T follicular helper cell (primary cell): ENCODE data around the gene PODXL.
A peak's percentile ranks its signal among the peaks of the same experiment; 100 is the strongest.
"Not testable (repeated sequence)": the region's sequence is repeated elsewhere in the genome, so short reads cannot be mapped to it uniquely, and the experiment has no call there.

Source experiments
- DNase-seq: peaks from one replicate; pipeline ENCODE4 v3.0.0-alpha.2; 2020; ENCODE audit warnings: low read depth

The PODXL gene

DNA sequence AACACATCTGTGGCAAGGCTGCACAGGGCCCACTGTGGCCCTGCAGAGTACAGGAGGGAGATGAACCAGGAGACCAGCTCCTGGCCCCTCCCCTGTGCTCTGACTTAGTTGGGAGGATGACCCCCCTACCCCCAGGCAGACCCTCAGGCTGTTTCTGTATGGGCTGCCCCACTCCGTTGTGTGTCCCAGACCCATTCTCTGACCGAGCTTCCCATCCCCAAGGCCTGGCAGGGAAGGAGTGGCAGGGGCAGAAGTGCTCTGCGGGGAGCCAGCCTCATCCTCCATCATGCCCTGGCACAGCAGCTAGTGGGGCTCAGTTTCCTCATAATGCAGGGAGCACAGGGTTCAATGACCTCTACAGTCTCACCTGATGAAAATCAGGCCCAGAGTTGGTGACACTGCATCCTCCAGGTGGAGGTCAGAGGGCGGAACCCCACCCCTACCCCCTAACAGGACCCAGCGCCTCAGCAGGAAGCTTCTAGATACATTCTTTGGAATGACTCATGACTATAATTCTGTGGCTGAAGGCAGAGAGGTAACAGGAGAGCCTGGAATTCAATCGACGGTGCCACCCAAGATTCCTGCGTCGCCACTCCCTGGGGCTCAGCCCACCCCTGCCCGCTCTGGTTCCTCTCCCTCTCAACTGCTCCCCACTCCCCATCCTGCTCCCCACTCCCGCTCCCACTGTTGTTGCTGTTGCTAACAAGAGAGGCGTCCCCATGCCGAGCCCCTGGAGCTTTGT is 18.2 kb downstream of the PODXL start:
- DNase-seq, result no peak

DNA sequence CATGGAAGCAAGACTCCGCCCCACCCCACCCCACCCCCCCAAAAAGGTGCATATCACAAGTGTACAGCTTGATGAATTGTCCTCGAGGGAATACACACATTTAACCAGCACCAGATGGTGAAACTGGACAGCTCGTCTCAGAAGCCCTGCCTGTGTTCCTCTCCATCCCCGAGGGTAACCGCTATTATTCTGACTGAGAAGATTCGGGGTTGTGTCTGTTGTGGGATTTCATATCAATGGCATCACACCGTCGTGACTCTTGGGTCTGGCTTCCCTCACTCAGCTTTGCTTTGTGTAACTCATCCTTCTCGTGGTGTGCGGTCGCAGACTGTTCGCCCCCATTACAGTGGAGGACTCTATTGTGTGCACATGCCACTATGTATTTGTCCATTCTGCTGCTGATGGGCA is 18.9 kb downstream of the PODXL start:
- DNase-seq, result no peak

DNA sequence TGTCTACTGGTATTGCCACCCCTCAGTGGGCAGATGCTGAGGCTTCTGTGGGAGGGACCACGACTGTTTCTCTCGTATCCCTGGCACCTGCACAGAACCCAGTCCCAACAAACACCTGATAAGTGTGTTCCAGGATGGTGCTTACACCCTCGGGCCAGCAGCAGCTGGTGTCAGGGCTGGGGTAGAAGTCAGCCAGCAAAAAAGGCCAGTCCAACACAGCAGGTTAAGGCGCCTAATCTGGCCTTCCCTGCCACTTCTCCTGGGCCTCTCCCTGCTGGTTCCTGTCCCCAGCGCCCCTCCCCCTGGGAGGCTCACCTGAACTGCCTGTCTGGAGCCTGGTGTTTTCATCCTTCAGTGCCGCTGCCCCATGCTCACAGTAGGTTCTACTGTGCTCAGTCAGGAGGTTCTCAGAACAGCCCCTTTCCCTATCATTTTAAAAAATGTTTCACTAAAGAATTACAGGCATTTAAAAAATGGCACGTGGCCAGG is 20.0 kb downstream of the PODXL start:
- DNase-seq, result no peak

GRCh38 chr7:131533566-131534561 is 22.6 kb downstream of the PODXL start:
- DNase-seq, result no peak

- no peak for DNase-seq
Measured at GRCh38 chr7:131533151-131533559, 23.3 kb downstream of the PODXL start.

- no peak for DNase-seq
Measured at GRCh38 chr7:131532570-131533091, 23.8 kb downstream of the PODXL start.

DNA sequence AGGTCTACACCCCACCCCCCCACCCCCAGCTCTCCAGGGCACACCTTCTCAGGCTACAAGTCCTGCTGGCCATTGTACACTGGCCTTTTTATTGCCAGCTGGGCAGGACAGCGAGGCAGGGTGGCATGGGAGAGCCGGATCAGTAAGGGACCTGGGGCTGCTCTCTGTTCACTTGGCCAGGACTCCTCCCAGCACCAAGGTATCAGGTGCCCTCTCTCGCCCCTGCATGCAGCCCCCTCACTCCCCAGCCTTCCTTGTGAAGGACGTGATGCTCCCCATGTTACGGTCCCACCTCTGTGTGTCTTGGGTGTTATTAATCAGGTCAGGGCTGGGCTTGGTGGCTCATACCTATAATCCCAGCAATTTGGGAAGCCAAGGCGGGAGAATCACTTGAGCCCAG is 26.3 kb downstream of the PODXL start:
- no peak for DNase-seq

GRCh38 chr7:131529617-131530016 is 26.8 kb downstream of the PODXL start:
- no peak for DNase-seq

DNA sequence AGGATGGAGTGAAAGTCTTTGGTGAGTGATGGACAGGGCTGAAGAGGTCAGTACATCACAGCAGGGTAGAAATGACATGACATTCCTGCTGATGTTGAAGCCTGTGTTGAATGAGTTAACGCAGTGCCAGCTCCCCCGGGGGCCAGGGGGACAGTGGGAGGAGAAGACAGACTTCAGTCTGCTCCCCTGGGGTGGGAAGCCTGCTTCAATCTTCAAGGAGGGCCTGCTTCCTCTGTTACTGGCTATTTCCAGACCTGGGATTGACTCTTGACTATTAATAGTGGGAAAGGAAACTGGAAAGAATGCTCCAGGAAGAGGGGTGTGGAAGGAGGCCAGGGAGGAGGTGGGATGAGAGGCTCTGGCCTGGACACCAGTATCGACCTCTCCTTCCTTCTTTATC is 27.2 kb downstream of the PODXL start:
- no peak for DNase-seq

DNA sequence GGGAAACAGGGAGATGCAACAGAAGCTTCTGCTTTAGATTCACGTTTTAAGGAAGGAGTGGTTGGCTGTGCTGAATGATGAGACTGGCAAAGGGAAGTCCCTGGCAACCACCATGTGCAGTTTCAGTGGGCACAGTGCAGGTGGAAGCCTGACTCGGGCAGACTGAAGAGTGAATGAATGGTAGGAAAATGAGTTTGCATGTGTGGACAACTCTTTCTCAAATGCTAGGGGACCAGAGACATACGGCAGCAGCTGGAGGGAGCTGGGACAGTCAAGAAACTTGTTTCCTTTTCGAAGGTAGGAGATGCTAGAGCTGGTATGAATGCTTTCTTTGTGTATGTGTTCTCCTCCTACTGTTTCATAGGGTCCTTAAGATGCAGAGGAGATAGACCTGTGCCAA is 29.0 kb downstream of the PODXL start:
- DNase-seq, result no peak

DNA sequence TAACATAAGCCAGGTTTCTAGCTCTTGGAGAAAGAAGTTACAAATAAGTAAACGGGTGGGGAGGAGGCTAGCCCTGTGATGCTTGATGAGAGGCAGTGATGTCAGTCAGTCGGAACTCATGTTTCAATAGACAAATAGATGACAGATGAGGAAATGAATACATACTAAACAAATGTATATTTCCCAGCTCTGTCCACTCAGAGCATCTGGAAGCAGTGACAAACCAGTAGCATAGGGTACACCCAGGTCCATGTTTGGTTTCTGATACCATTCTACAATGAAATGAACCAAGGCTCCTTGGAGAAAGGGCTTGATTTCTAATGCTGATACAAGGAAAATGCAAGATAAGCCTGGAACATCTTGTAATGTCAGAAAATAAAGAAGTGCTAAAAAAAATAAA is 30.6 kb downstream of the PODXL start:
- no peak for DNase-seq

DNA sequence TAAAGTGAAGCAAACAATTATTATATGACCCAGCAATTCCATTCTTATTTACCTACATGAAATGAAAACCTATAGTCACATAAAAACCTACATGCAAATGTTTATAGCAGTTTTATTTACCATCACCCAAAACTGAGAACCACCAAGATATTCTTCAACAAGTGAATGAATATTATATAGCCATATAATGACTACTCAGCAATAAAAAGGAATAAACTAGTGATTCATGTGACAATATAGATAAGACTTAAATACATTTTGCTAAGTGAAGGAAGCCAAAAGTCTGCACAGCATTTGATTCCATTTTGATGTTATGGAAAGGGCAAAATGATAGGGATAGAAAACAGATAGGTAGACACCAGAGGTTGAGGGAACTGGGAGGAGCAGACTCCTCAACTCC is 31.7 kb downstream of the PODXL start:
- no peak for DNase-seq

- no peak for DNase-seq
Measured at GRCh38 chr7:131524115-131524514, 32.3 kb downstream of the PODXL start.

DNA sequence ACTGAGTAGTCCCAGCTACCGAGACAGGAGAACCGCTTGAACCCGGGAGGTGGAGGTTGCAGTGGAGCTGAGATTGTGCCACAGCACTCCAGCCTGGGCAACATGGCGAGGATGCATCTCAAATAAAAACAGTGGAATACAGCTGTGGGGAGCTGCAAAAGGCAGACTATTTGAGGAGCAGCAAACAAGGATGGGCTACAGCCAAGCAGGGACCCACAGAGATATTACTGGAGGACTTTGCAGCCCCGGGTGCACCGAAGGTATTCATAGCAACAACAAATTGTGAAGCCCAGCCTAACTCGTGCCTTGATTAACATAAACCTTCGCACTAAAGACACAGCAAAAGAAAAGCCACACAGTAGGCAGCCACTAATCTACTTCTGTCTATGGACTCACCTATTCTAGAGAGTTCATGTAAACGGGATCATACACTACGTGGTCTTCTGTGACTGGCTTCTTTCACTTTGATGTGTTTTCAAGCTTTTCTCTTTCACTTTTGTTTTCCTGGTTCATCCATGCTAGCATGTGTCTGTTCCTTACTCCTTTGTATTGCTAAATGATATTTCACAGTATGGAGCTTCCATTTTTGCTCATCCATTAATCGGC is 34.0 kb downstream of the PODXL start:
- no peak for DNase-seq

- no peak for DNase-seq
Measured at GRCh38 chr7:131521651-131522163, 34.7 kb downstream of the PODXL start.

DNA sequence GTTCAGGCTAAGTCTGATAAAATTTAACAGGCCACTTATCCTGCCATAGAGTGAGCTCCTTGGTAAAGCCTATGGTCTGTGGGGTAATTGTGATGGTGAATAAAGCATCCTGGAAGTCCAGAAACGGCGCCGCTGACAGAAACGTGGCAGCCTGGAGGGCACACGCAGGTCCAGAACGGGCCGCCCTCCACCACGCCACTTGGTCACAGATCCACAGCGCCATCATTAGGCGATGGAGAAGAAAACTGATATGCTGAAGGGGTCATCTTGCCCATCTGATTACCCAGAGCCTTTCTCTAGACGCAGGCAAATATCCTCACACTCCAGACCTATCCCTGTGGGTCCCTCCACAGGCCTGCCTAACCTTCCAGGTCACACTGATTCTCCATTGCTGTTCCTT is 37.8 kb downstream of the PODXL start:
- no peak for DNase-seq

- DNase-seq, result no peak
Measured at GRCh38 chr7:131517218-131517923, 39.1 kb downstream of the PODXL start.

- DNase-seq, result not testable (repeated sequence)
Measured at GRCh38 chr7:131515471-131515870, 41.0 kb downstream of the PODXL start.

- DNase-seq, result peak; percentile 64
Measured at GRCh38 chr7:131513245-131514061, 43.0 kb downstream of the PODXL start.

DNA sequence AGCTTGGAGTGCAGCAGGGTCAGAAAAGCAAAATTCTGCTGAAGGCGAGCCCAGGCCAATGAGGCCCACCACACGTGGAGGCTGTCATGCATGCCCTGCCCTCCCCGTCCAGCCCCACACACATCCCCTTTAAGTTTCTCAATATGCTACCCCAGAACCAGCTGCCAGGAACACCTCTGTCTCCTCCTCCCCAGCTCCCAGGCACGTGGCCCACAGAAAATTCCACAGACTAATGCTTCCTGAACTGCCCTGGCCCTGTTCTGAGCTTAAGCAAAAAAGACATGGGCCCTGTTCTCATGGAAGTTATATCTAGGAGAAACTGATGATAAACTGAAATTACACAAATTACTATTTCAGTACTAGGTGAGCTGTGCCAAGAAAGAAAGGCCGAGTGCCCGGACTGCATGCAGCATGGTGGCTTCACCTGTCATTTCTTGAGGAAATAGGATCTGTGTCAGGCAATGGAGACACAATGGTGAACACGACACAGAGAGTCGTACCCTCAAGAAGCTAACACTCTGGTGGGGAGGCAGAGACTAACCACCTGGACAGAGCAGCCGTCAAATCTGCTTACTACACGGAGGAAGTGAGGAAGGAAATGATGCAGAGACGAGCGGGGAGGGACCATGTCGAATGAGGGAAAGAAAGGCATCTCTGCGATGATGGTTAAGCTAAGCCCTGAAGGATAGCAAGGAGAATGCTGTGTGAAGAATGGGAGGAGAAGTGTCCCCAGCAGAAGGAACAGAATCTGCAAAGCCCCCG is 44.5 kb downstream of the PODXL start:
- DNase-seq, result no peak
